Loucy (cell line): ENCODE data around the gene XRCC3.

ENCODE experiments used
- H2AFZ ChIP-seq: fragments of 200-600 bp; sonication (generic); 2 replicates; pipeline ENCODE4 v1.6.0; 2016; ENCODE audit warnings: antibody characterized with exemption, mild to moderate bottlenecking, low read length, moderate library complexity
- H3F3A ChIP-seq: fragments of 200-600 bp; 2 replicates; pipeline ENCODE4 v1.6.0; 2016; ENCODE audit warnings: antibody characterized with exemption, low read depth, mild to moderate bottlenecking
- H3K27me3 ChIP-seq: fragments of 200-600 bp; sonication (generic); 2 replicates; pipeline ENCODE4 v1.6.1; 2014; ENCODE audit warnings: low read length, mild to moderate bottlenecking; ENCODE audit not compliant: insufficient read depth, poor library complexity, severe bottlenecking
- H3K36me3 ChIP-seq: fragments of 200-600 bp; sonication (generic); 2 replicates; pipeline ENCODE4 v1.6.1; 2016; ENCODE audit warnings: low read length; ENCODE audit not compliant: insufficient read depth
- H3K4me1 ChIP-seq: fragments of 200-600 bp; sonication (generic); 2 replicates; pipeline ENCODE4 v1.5.1; 2014; ENCODE audit warnings: low read length, mild to moderate bottlenecking; ENCODE audit not compliant: insufficient read depth, poor library complexity, severe bottlenecking
- H3K4me2 ChIP-seq: fragments of 200-600 bp; sonication (generic); 2 replicates; pipeline ENCODE4 v1.6.0; 2014; ENCODE audit warnings: antibody characterized with exemption, low read length, low read depth, mild to moderate bottlenecking; ENCODE audit not compliant: poor library complexity, severe bottlenecking
- H3K4me3 ChIP-seq: fragments of 200-600 bp; sonication (generic); 2 replicates; pipeline ENCODE4 v1.5.1; 2014; ENCODE audit warnings: low read length, mild to moderate bottlenecking, mixed read lengths; ENCODE audit not compliant: poor library complexity, severe bottlenecking
- H3K79me2 ChIP-seq: fragments of 200-600 bp; sonication (generic); 2 replicates; pipeline ENCODE4 v1.6.1; 2014; ENCODE audit warnings: low read length; ENCODE audit not compliant: insufficient read depth
- H3K9ac ChIP-seq: fragments of 200-600 bp; sonication (generic); 2 replicates; pipeline ENCODE4 v1.6.0; 2014; ENCODE audit warnings: mild to moderate bottlenecking, low read depth, low read length, moderate library complexity; ENCODE audit not compliant: poor library complexity, severe bottlenecking
- H3K9me2 ChIP-seq: fragments of 200-600 bp; sonication (generic); replicated peaks from 2 replicates; pipeline ENCODE4 v1.6.1; 2016; ENCODE audit warnings: low read depth, low read length, mixed read lengths
- H3K9me3 ChIP-seq: fragments of 200-600 bp; sonication (generic); 2 replicates; pipeline ENCODE4 v1.6.1; 2014; ENCODE audit warnings: mild to moderate bottlenecking, antibody characterized with exemption, low read length, low read depth; ENCODE audit not compliant: insufficient read depth
- H4K20me1 ChIP-seq: fragments of 200-600 bp; sonication (generic); 2 replicates; pipeline ENCODE4 v1.6.0; 2014; ENCODE audit warnings: antibody characterized with exemption, low read length, mild to moderate bottlenecking; ENCODE audit not compliant: insufficient read depth, poor library complexity, severe bottlenecking
- CTCF ChIP-seq: fragments of 200-600 bp; sonication (generic); conservative IDR thresholded peaks from 2 replicates; pipeline ENCODE4 v1.5.1; 2014; ENCODE audit warnings: mild to moderate bottlenecking, antibody characterized with exemption, low read length
- EZH2phosphoT487 ChIP-seq: fragments of 200-600 bp; IDR thresholded peaks from 2 replicates; pipeline ENCODE4 v1.6.1; 2018; ENCODE audit warnings: antibody characterized with exemption, mild to moderate bottlenecking, moderate library complexity, borderline replicate concordance

The XRCC3 gene

DNA sequence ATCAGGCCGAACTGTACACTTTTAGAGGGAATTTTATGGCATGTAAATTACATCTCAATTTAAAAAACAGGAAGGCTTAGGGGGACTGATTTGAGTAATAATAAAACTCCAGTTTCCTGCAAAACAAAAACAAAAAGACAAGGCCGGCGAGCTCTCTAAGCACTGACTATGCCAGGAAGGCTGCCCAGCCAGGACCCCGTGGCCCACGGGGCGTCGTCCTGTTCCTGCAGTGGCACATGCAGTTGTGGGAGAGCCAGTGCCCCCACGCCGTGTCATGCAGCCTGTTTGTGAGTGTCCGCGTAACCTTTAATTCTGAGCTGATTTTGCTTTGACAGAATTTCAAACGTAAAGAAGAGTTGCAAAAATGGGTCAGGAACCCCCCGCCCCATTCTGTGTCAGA lies 10.5 kb downstream of the XRCC3 start:
- Histone ChIP-seq H4K20me1 (no peaks in the 10 kb centered on the region), H3K4me1 (no peaks in the 10 kb centered on the region), H3K9me2 (no peaks in the 10 kb centered on the region), H2AFZ (no peak overlapping the region), H3K4me2 (no peak overlapping the region), H3K9me3 (no peaks in the 10 kb centered on the region), H3K27me3 (no peaks in the 10 kb centered on the region), H3K4me3 (no peak overlapping the region), H3K79me2 (no peaks in the 10 kb centered on the region), H3K36me3 (peaks cover 70% of the 10 kb centered on the region; the same call in 1 of the 2 replicates), H3K9ac (no peak overlapping the region), H3F3A (no peaks in the 10 kb centered on the region)
- no peak for TF ChIP-seq EZH2phosphoT487
- no peak for TF ChIP-seq CTCF

DNA sequence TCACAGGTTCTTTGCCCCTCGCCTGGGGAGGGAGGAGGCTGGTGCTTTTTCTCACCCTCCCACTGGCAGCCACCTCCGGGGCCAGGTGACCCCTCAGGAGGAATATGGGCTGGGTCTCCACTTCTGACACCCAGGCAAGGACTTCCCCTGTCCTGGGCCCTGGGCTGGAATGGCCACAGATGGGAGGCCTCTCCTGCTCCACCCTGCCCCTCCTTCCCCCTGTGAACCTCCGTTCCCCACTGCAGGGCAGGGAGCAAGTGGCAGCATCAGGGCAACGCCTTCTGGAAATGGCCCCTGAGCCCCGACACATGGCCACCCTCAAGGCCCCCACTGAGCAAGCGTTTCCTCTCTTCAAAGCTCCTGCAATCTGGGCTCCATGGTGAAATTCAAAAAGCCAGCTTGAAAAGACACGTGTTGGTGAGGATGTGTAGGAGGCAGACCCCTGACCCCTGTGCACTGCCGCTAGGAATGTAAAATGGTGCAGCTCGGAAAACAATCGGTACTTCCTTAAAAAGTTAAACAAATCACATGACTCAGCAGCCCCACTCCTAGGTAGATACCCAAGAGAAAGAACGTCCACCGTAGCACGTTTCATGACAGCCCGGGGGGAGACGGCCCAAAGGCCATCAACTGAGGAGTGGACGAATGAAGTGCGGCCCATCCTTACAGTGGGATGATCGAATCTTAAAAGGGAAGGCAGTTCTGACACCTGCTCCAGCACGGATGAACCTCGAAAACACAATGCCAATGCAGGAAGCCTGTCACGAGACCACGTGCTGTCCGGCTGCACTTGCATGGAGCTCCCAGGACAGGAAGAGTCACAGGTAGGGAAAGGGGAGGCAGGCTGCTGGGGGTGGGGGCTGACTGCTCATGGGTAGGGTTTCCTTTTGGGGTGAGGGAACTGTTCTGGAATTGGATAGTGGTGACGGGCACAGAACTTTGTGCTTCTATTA lies 11.5 kb downstream of the XRCC3 start:
- Histone ChIP-seq H2AFZ (no peak overlapping the region), H3K4me2 (no peak overlapping the region), H3K27me3 (no peaks in the 10 kb centered on the region), H3K4me3 (no peak overlapping the region), H4K20me1 (no peaks in the 10 kb centered on the region), H3K9me3 (no peaks in the 10 kb centered on the region), H3K79me2 (no peaks in the 10 kb centered on the region), H3K4me1 (no peaks in the 10 kb centered on the region), H3K36me3 (peaks cover 79% of the 10 kb centered on the region; the same call in 1 of the 2 replicates), H3F3A (no peaks in the 10 kb centered on the region), H3K9me2 (no peaks in the 10 kb centered on the region), H3K9ac (no peak overlapping the region)
- TF ChIP-seq EZH2phosphoT487 (no peak), CTCF (no peak)

DNA sequence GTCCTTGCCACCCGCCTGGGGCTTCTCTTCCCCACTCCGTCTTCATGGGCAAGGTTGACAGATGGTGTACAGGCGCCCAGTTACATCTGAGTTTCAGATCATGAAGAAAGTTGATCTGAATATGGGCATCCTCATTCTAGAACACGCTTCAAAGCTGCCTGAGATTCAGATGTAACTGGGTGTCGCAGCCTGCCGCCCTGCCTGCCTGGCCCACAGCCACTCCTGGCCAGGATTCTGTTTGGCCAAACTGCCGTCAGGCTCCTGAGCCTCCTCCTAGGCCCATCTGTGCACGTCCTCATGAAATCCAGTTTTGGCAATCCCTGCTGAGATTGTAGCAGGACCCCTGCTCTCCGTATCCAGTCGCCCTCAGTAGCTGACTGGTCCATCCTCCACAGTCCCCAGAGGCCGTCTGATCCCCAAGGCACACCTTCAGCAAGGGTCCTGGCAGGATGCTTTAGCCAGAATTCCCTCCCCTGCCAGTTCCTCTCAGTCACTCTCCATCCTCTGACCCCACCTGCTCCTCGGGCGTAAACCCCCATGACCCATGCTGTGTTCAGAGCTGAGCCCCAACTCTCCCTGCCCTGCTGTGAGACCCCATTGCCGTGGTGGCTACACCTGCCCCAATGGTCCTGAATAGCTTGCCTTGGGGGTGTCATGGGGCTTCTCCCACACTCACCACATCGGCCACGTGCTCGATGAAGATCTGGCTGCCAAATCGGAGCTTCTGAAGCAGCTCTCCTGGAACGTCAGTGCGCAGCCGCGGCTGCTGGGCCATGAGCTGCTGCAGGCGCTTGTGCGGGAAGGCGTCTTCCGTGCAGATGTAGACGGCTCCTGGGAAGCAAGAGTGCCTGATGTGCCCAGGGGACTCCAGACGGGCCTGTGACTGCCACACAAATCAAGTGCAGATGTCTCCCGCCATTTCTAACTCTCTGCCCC lies 12.5 kb downstream of the XRCC3 start:
- Histone ChIP-seq H3K36me3 (peaks cover 77% of the 10 kb centered on the region; the same call in 1 of the 2 replicates), H3K4me3 (no peak overlapping the region), H3K79me2 (no peaks in the 10 kb centered on the region), H3K4me1 (no peaks in the 10 kb centered on the region), H4K20me1 (no peaks in the 10 kb centered on the region), H3K4me2 (no peak overlapping the region), H3K9ac (no peak overlapping the region), H2AFZ (no peak overlapping the region), H3K9me3 (no peaks in the 10 kb centered on the region), H3F3A (no peaks in the 10 kb centered on the region), H3K27me3 (no peaks in the 10 kb centered on the region), H3K9me2 (no peaks in the 10 kb centered on the region)
- no peak for TF ChIP-seq CTCF
- TF ChIP-seq EZH2phosphoT487: no peak
